IPS-15b (cell line): ENCODE measurements around the gene CACNB1.
A peak's percentile ranks its signal among the peaks of the same experiment; 100 is the strongest.

Source experiments
- H3K27me3 ChIP-seq: one replicate; pipeline ENCODE4 v1.6.1; 2013; ENCODE audit warnings: low read length; ENCODE audit not compliant: control insufficient read depth, insufficient read depth
- H3K36me3 ChIP-seq: one replicate; pipeline ENCODE4 v1.6.1; 2013; ENCODE audit warnings: low read length; ENCODE audit not compliant: control insufficient read depth, insufficient read depth
- H3K4me1 ChIP-seq: one replicate; pipeline ENCODE4 v1.6.1; 2013; ENCODE audit warnings: mild to moderate bottlenecking, low read length; ENCODE audit not compliant: control insufficient read depth, insufficient read depth
- H3K4me3 ChIP-seq: one replicate; pipeline ENCODE4 v1.5.1; 2013; ENCODE audit warnings: low read depth, low read length
- H3K9ac ChIP-seq: one replicate; pipeline ENCODE4 v1.6.1; 2013; ENCODE audit warnings: low read depth, mild to moderate bottlenecking, low read length
- H3K9me3 ChIP-seq: one replicate; pipeline ENCODE4 v1.6.1; 2013; ENCODE audit warnings: mild to moderate bottlenecking, low read length; ENCODE audit not compliant: control insufficient read depth, insufficient read depth

Gene CACNB1

GRCh38 chr17:39197380-39198185, at the start of gene CACNB1:
CACNB1 (minus strand) TSS chr17:39197669; CDS start chr17:39197495, 174 bp downstream.
- peaks cover 17% of the 10 kb centered on the region for H3K4me1 ChIP-seq
- no peaks in the 10 kb centered on the region for H3K9me3 ChIP-seq
- H3K4me3 ChIP-seq, result peak within 1 kb of the TSS; percentile 55

GRCh38 chr17:39246274-39246673, 48.8 kb upstream of the CACNB1 start:
- Histone ChIP-seq H3K9ac (no peak overlapping the region), H3K4me1 (peaks cover 5% of the 10 kb centered on the region), H3K36me3 (no peaks in the 10 kb centered on the region), H3K27me3 (no peaks in the 10 kb centered on the region), H3K4me3 (no peak overlapping the region), H3K9me3 (no peaks in the 10 kb centered on the region)

More at GRCh38 chr17:39197380-39198185, at the start of gene CACNB1:
- peaks cover 24% of the 10 kb centered on the region for H3K36me3 ChIP-seq
- peak within 1 kb of the TSS; percentile 65 for H3K9ac ChIP-seq
- H3K27me3 ChIP-seq, result no peaks in the 10 kb centered on the region

GRCh38 chr17:39244600-39245570, 47.4 kb upstream of the CACNB1 start:
- H3K9me3 ChIP-seq, result no peaks in the 10 kb centered on the region
- no peak overlapping the region for H3K4me3 ChIP-seq
- no peaks in the 10 kb centered on the region for H3K27me3 ChIP-seq
- no peaks in the 10 kb centered on the region for H3K36me3 ChIP-seq
- peaks cover 7% of the 10 kb centered on the region for H3K4me1 ChIP-seq
- no peak overlapping the region for H3K9ac ChIP-seq

- Histone ChIP-seq H3K9me3 (no peaks in the 10 kb centered on the region), H3K4me1 (peaks cover 9% of the 10 kb centered on the region), H3K36me3 (no peaks in the 10 kb centered on the region), H3K27me3 (no peaks in the 10 kb centered on the region), H3K4me3 (no peak overlapping the region), H3K9ac (no peak overlapping the region)
Measured at GRCh38 chr17:39244016-39244599, 46.6 kb upstream of the CACNB1 start.

GRCh38 chr17:39243155-39243554, 45.7 kb upstream of the CACNB1 start:
- no peaks in the 10 kb centered on the region for H3K27me3 ChIP-seq
- H3K9ac ChIP-seq, result no peak overlapping the region
- H3K4me3 ChIP-seq, result no peak overlapping the region

GRCh38 chr17:39240631-39241030, 43.2 kb upstream of the CACNB1 start:
- H3K27me3 ChIP-seq, result no peaks in the 10 kb centered on the region
- H3K9me3 ChIP-seq, result no peaks in the 10 kb centered on the region
- no peak overlapping the region for H3K4me3 ChIP-seq
- H3K9ac ChIP-seq, result no peak overlapping the region
- peaks cover 9% of the 10 kb centered on the region for H3K4me1 ChIP-seq
- H3K36me3 ChIP-seq, result no peaks in the 10 kb centered on the region

More at GRCh38 chr17:39243155-39243554, 45.7 kb upstream of the CACNB1 start:
- Histone ChIP-seq H3K9me3 (no peaks in the 10 kb centered on the region), H3K36me3 (no peaks in the 10 kb centered on the region), H3K4me1 (peaks cover 9% of the 10 kb centered on the region)

GRCh38 chr17:39239640-39240314, 42.3 kb upstream of the CACNB1 start:
- Histone ChIP-seq H3K4me1 (peaks cover 7% of the 10 kb centered on the region), H3K9ac (no peak overlapping the region), H3K4me3 (no peak overlapping the region), H3K27me3 (no peaks in the 10 kb centered on the region), H3K36me3 (no peaks in the 10 kb centered on the region), H3K9me3 (no peaks in the 10 kb centered on the region)

- no peak overlapping the region for H3K9ac ChIP-seq
Measured at GRCh38 chr17:39238311-39238972, 41.0 kb upstream of the CACNB1 start.

GRCh38 chr17:39237586-39237985, 40.1 kb upstream of the CACNB1 start:
- H3K4me3 ChIP-seq, result no peak overlapping the region
- no peaks in the 10 kb centered on the region for H3K9me3 ChIP-seq
- H3K36me3 ChIP-seq, result no peaks in the 10 kb centered on the region
- peaks cover 3% of the 10 kb centered on the region for H3K27me3 ChIP-seq
- H3K9ac ChIP-seq, result no peak overlapping the region
- peaks cover 4% of the 10 kb centered on the region for H3K4me1 ChIP-seq

More at GRCh38 chr17:39238311-39238972, 41.0 kb upstream of the CACNB1 start:
- no peak overlapping the region for H3K4me3 ChIP-seq
- H3K27me3 ChIP-seq, result no peaks in the 10 kb centered on the region
- H3K4me1 ChIP-seq, result peaks cover 4% of the 10 kb centered on the region
- no peaks in the 10 kb centered on the region for H3K9me3 ChIP-seq
- no peaks in the 10 kb centered on the region for H3K36me3 ChIP-seq

GRCh38 chr17:39236981-39237441, 39.5 kb upstream of the CACNB1 start:
- no peak overlapping the region for H3K9ac ChIP-seq
- H3K27me3 ChIP-seq, result peaks cover 3% of the 10 kb centered on the region
- H3K4me3 ChIP-seq, result no peak overlapping the region
- H3K9me3 ChIP-seq, result no peaks in the 10 kb centered on the region
- H3K36me3 ChIP-seq, result no peaks in the 10 kb centered on the region
- H3K4me1 ChIP-seq, result peaks cover 7% of the 10 kb centered on the region
